Retina (tissue), 1 donor: ENCODE results near the gene NRXN3.
A peak's percentile ranks its signal among the peaks of the same experiment; 100 is the strongest.

Source experiments
- DNase-seq: peaks from one replicate; pipeline ENCODE4 v3.0.0-alpha.2; 2016

Gene NRXN3

GRCh38 chr14:79448960-79449359 lies 1278.8 kb downstream of the NRXN3 start:
- DNase-seq, result no peak

GRCh38 chr14:79451601-79452000 lies 1281.4 kb downstream of the NRXN3 start:
- DNase-seq, result no peak

- no peak for DNase-seq
Measured at GRCh38 chr14:79453276-79453675, 1283.1 kb downstream of the NRXN3 start.

GRCh38 chr14:79464468-79464867 lies 1294.3 kb downstream of the NRXN3 start:
- DNase-seq, result no peak

GRCh38 chr14:79465651-79466050 lies 1295.5 kb downstream of the NRXN3 start:
- no peak for DNase-seq

- DNase-seq, result no peak
Measured at GRCh38 chr14:79466938-79467527, 1296.9 kb downstream of the NRXN3 start.

- DNase-seq, result no peak
Measured at GRCh38 chr14:79467835-79468234, 1297.7 kb downstream of the NRXN3 start.

- no peak for DNase-seq
Measured at GRCh38 chr14:79468486-79468885, 1298.3 kb downstream of the NRXN3 start.

GRCh38 chr14:79473651-79474050 lies 1303.5 kb downstream of the NRXN3 start:
- DNase-seq, result no peak

- DNase-seq, result no peak
Measured at GRCh38 chr14:79475887-79476532, 1305.8 kb downstream of the NRXN3 start.

- DNase-seq, result no peak
Measured at GRCh38 chr14:79476552-79476951, 1306.4 kb downstream of the NRXN3 start.

GRCh38 chr14:79480212-79480611 lies 1310.0 kb downstream of the NRXN3 start:
- no peak for DNase-seq

GRCh38 chr14:79482825-79483224 lies 1312.7 kb downstream of the NRXN3 start:
- DNase-seq, result no peak

GRCh38 chr14:79483477-79484388 lies 1313.6 kb downstream of the NRXN3 start:
- no peak for DNase-seq

GRCh38 chr14:79487632-79488031 lies 1317.5 kb downstream of the NRXN3 start:
- DNase-seq, result no peak

- DNase-seq, result no peak
Measured at GRCh38 chr14:79491161-79491560, 1321.0 kb downstream of the NRXN3 start.

- no peak for DNase-seq
Measured at GRCh38 chr14:79493081-79493645, 1323.0 kb downstream of the NRXN3 start.

- DNase-seq, result no peak
Measured at GRCh38 chr14:79496701-79497100, 1326.5 kb downstream of the NRXN3 start.

GRCh38 chr14:79500489-79500888 lies 1330.3 kb downstream of the NRXN3 start:
- DNase-seq, result no peak

GRCh38 chr14:79502136-79502750 lies 1332.1 kb downstream of the NRXN3 start:
- no peak for DNase-seq

- no peak for DNase-seq
Measured at GRCh38 chr14:79502751-79503148, 1332.6 kb downstream of the NRXN3 start.

- DNase-seq, result peak; percentile 9
Measured at GRCh38 chr14:79510659-79511058, 1340.5 kb downstream of the NRXN3 start.

- DNase-seq, result peak; percentile 12
Measured at GRCh38 chr14:79511146-79511545, 1341.0 kb downstream of the NRXN3 start.
